ENCODE measurements around the gene F11.
"Not testable (repeated sequence)": the region's sequence is repeated elsewhere in the genome, so short reads cannot be mapped to it uniquely, and the experiment has no call there.

The F11 gene

DNA sequence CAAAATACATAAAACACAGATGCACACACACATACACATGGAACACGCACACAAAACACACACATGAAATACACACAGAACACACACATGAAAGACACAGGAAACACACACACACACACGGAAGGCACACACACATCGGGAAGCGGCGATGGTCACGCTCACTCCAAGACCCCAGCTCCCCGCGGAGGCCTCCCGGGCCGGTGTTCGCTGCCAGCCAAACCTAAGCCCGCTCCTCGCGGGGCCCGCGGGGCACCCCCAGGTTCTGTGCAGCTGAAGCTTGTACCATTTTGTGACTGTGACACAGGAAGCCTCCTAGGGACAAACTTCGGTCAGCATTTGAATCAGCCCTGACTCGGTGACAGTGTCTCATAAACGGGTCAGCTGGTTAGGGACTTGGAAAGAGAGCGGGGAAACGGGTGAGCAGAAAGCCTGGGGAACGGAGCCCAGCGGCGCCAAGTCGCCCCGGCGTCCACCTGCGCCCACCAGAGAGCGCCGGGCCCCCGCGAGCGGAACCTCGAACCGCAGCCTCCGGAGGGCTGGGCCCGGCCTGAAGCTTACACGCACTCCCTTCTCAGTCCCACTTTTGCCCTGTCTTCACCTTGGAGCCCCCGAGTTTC lies 32.1 kb downstream of the F11 start:
- no peak for DNase-seq

DNA sequence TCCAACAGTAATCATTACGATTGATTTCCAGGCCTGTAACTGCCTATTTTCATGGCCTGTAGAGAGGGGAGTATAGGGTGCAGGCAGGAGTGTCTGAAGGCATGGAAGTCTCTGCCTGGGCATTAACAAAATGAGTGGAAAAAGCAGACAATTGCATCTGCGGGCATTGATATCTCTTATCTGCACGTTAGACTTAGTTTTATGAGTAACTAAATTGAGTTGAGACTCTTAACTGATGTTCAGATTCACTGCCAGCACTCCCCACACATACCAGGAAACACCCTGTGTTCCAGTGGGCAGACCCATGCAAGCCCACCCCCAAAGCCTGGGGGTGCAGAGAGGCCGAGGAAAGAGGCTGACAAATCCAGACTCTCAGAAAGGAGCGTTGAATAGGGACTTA lies 33.3 kb downstream of the F11 start:
- DNase-seq = no peak

DNA sequence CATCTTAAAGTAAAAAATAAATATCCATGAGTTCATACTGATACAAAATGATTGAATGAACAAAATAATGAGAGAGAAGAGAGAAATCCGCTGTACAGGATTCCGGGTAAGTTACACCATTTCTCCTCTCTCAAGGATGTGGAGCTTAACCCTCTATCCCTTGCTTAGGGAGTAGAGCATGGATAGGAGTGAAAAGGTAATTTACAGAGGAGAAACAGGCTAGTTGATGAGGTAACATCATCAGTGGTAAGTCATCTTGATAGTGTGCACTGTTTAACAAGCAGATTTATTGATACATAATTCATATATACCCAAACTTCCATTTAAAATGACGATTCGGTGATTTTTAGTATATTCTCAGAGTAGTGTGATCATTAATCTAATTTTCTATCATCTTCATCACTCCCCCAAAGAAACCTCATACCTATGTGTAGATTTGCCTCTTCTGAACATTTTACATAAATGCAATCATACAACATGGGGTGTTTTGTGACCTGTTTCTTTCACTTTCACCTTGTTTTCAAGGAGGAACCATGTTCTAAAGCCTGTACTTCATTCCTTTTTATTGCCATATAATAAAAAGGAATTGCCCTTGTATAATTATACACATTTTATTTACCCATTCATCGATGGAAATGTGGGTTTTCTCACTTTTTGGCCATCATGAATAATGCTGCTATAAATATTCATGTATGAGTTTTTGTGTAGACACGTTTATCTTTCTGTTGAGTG lies 34.8 kb downstream of the F11 start:
- no peak for DNase-seq

DNA sequence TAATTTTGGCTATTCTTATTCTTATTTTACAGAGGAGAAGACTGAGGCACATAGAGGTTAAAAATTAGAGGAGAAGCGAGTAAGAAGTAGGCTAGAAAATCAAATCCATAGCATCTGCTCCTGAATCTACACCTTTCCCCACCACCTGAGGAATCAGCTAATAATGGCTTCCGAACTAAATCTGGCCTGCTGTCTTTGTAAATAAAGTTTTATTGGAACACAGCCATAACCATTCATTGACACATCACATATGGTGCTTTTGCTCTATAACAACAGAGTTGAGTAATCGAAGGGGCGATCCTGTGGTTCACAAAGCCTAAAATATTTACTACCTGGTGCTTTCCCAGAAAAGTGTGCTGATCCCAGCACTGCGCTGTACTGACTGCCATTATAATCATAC lies 38.2 kb downstream of the F11 start:
- DNase-seq = no peak

DNA sequence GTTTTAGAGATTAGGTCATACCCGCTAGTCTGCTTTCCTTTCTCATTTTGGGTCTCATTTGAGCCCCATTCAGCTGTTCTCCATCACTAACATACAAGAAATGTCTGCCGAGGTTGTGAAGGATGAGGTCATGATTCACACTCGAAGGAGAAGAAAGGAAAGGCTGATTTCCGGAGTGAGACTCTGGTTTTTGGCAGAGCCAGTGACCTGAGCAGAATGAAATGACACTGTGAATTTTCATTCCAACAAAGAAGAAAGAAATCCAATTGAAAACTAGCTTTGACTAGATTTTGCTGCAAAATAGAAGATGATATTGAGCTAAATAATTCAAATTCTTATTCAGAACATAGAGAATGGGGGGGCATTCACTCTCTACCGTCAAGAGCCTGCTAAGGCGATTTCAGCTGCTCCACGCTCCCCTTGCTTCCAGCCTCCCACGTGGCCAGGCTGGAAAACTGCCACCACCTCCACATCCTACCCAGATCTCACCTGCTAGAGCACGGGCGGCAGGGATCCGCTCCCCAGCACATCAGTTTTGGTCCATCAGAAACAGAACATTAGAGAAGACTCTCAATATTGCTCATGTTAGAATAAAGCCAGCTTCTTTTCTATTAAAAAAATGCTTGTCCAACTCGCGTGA lies 39.0 kb downstream of the F11 start:
- peak in 2 of 56 donors; percentile 7 to 18 for DNase-seq

DNA sequence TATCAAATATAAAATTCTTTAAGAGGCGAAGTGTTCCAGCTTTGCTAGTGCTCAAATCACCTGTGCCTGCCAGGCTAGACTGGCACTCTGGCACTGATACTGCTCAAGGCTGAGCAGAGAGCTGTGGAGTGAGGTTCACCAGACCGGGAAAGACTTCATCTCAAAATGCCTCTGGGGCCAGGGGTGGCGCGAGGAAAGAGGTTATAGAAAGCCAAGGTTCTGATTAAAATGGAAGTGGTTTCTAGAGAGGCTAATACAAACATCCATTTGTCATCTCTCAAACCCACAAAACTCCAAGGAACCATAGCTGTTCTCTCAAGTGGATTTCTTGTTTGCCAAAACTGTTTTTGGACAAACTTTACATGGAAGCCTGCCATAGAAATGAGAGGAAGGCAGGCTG lies 41.5 kb downstream of the F11 start:
- no peak for DNase-seq

DNA sequence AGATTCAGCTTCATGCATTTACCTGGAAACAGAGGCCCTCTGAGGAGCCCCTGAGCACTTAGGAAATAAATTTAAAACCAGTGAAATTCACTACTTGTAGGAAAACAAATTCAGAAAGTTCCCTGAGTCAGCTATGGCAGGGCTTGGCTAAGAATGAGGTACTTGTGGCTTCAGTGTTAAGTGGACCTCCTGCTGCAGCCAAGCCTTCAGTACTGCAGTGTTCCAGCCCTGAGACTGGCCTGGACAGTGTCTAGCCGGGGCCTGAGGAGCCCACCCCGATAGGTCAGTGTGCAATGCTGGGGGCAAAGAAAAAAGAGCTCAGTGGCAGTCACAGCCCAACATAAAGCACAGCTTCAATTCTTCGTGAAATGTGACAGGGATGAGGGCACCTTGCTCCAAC lies 41.9 kb downstream of the F11 start:
- DNase-seq = no peak

DNA sequence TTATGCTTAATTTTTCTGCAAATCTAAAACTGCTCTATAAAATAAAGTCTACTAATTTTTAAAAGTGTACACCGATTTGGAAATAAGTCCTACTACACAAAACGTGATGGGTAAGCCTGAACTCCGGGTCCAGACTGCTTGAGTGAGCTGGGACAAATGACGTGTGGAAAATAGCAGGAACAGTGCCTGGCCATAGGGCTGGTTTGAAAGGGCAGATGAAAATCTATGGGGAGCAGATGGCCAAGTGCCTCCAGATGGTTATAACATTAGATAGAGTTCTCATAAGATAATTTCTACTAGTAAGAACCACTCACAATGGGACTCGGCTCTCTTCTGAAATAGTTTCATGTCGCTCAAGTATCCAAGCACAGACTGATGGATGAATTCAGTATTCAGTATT lies 52.5 kb downstream of the F11 start:
- no peak for DNase-seq

DNA sequence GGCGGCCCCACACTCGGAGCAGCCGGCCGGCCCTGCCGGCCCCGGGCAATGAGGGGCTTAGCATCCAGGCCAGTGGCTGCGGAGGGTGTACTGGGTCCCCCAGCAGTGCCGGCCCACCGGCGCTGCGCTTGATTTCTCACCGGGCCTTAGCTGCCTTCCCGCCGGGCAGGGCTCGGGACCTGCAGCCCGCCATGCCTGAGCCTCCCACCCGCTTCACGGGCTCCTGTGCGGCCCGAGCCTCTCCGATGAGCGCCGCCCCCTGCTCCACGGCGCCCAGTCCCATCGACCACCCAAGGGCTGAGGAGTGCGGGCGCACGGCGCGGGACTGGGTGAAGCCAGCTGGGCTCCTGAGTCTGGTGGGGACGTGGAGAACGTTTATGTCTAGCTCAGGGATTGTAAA lies 58.7 kb downstream of the F11 start:
- DNase-seq = not testable (repeated sequence)

DNA sequence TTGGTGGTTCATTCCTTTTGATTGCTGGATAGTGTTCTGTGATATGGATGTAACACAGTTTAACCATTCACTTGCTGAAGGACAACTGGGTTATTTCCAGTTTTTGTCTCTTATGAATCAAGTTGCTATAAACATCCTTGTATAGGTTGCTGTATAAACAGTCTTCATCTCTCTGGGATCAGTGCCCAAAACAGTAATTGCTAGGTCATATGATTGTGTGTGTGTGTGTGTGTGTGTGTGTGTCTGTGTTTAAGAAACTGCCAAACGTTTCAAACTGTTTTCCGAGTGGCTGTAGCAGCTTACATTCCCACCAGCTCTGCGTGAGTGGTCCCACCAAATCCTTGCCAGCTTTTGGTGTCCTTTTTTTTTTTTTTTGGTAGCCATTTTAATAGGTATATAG lies 60.4 kb downstream of the F11 start:
- no peak for DNase-seq

DNA sequence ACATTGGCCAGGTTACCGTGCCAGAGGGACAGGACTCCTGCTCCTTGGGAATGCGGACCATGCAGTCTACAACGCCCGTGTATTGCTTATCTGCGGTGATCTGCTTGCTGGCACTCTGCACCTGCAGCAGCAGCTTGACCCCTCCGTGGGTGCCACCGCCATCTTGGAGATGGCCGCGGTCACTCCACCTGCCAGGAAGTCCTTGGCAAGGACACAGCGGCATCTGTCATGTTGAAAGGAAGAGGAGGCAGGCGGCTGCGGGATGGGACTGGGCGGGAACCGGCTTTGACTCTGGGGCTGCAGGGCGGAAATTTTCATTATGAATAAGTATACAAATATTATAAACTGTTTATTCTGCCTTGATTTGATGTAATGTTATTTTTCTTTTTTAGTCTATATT lies 63.4 kb downstream of the F11 start:
- no peak for DNase-seq

DNA sequence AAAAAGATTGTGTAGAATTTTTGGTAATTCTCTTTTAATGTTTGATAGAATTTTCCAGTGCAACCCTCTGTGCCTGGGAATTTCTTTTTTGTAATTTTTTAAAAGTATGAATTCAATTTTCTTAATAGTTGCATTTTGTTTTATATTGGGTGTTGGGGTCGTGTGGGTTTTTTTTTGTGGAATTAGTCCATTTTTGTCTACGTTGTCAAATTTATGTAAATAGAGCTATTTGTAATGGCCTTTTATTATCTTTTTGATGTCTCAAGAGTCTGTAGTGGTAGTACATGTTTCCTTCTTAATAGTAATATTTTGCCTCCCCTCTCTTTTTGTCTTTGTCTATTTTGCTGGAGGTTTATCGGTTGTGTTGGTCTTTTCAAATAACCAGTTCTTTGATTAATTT lies 64.4 kb downstream of the F11 start:
- no peak for DNase-seq

DNA sequence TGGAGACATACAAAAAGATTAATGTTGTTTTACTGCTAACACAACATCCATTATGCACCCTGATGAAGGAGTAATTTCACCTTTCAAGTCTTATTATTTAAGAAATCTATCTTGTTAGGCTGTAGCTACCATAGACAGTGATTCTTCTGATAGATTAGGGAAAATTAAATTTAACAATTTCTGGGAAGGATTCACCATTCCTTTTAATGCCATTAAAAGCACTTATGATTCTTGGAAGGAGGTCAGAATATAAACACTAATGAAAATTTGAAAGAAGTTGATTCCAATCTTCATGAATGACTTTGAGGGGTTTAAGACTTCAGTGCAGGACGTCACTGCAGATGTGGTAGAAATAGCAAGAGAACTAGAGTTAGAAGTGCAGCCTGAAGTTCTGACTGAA lies 69.8 kb downstream of the F11 start:
- DNase-seq = no peak
